Endothelial cell of umbilical vein (primary cell): ENCODE results near the gene NEK3. TPM values are rescaled to one million over a fixed set of nuclear protein-coding genes. Genes with fewer than 3 reads are reported as not detected.
"Not testable (repeated sequence)": the region's sequence is repeated elsewhere in the genome, so short reads cannot be mapped to it uniquely, and the experiment has no call there.

ENCODE experiments used
- BruUV-seq: library from RNA; stranded (reverse); fragments of 400-500 nt; replicated peaks from 2 replicates; lab custom pipeline; 2021; lab: Mats Ljungman, UMichigan
- CTCF ChIA-PET: fragments of 300-600, 350-600 bp; sonication (Branson Sonifier 250); formaldehyde crosslinking; loops from one replicate; lab custom pipeline; 2021; ENCODE audit warnings: antibody characterized with exemption, inconsistent platforms; lab: Charles Lee
- POLR2A ChIA-PET: fragments of 300-600, 350-600 bp; sonication (Branson Sonifier 250); formaldehyde crosslinking; loops from one replicate; lab custom pipeline; 2021; ENCODE audit warnings: antibody characterized with exemption, inconsistent platforms; lab: Charles Lee
- DNase-seq: peaks from one replicate; pipeline ENCODE4 v3.0.0-alpha.2; 2011; ENCODE audit warnings: low read depth, low spot score
- FAIRE-seq: peaks from 2 replicates; lab custom pipeline; 2011; peaks lifted over from hg19 to GRCh38; lab: Jason Lieb, UNC
- H2AFZ ChIP-seq: 2 replicates; pipeline ENCODE4 v1.6.0; 2012; ENCODE audit warnings: low read depth, low read length, control low read depth, inconsistent platforms
- H3K27ac ChIP-seq: 2 replicates; pipeline ENCODE4 v1.5.1; 2011; ENCODE audit warnings: low read depth, mild to moderate bottlenecking, control low read depth, low read length, moderate library complexity; ENCODE audit not compliant: insufficient read depth
- H3K27me3 ChIP-seq, 2 experiments: 2 replicates each; pipeline versions ENCODE4 v1.6.0 to v1.6.1; 2011; ENCODE audit warnings: low read length in 2 of 2, mixed read lengths in 1 of 2; ENCODE audit not compliant: control insufficient read depth in 2 of 2, insufficient read depth in 2 of 2
- H3K36me3 ChIP-seq, 2 experiments: 2 replicates in 1 of 2; 3 replicates in 1 of 2; pipeline ENCODE4 v1.5.1; 2011; ENCODE audit warnings: low read length in 2 of 2, mild to moderate bottlenecking in 1 of 2, moderate library complexity in 1 of 2; ENCODE audit not compliant: control insufficient read depth in 2 of 2, insufficient read depth in 2 of 2; ENCODE audit errors: extremely low read depth in 1 of 2
- H3K4me1 ChIP-seq: 3 replicates; pipeline ENCODE4 v1.5.1; 2011; ENCODE audit warnings: mild to moderate bottlenecking, low read length; ENCODE audit not compliant: control insufficient read depth, insufficient read depth; ENCODE audit errors: extremely low read depth
- H3K4me2 ChIP-seq: 2 replicates; pipeline ENCODE4 v1.6.1; 2011; ENCODE audit warnings: low read length, control low read depth, mixed read lengths; ENCODE audit not compliant: insufficient read depth
- H3K4me3 ChIP-seq, 3 experiments: fragments of 200-600 bp in 1 of 3; sonication (generic), shearing (Covaris generic) in 1 of 3; replicated peaks in 1 of 3; 2 replicates each; pipeline ENCODE4 v1.5.1; 2011 to 2016; ENCODE audit warnings: control low read depth in 3 of 3, low read length in 3 of 3, mild to moderate bottlenecking in 2 of 3, inconsistent platforms in 1 of 3, low read depth in 1 of 3, moderate library complexity in 1 of 3; ENCODE audit not compliant: insufficient read depth in 1 of 3
- H3K79me2 ChIP-seq: 2 replicates; pipeline ENCODE4 v1.6.0; 2012; ENCODE audit warnings: low read length, inconsistent platforms; ENCODE audit not compliant: control insufficient read depth, insufficient read depth
- H3K9ac ChIP-seq: replicated peaks from 2 replicates; pipeline ENCODE3; 2011; ENCODE audit warnings: low read length, control low read depth; ENCODE audit not compliant: insufficient read depth; ENCODE audit errors: extremely low read depth
- H3K9me1 ChIP-seq: replicated peaks from 3 replicates; pipeline ENCODE4 v1.6.0; 2011; ENCODE audit warnings: mild to moderate bottlenecking, low read length; ENCODE audit not compliant: control insufficient read depth, insufficient read depth; ENCODE audit errors: extremely low read depth
- H3K9me3 ChIP-seq: replicated peaks from 2 replicates; pipeline ENCODE4 v1.5.1; 2012; ENCODE audit warnings: low read length, inconsistent platforms; ENCODE audit not compliant: control insufficient read depth, insufficient read depth
- H4K20me1 ChIP-seq: replicated peaks from 2 replicates; pipeline ENCODE3; 2011; ENCODE audit warnings: mild to moderate bottlenecking, low read length; ENCODE audit not compliant: control insufficient read depth, insufficient read depth; ENCODE audit errors: extremely low read depth
- EZH2 ChIP-seq: IDR thresholded peaks from 2 replicates; pipeline ENCODE4 v1.6.1; 2012; ENCODE audit warnings: borderline replicate concordance, low read depth, mild to moderate bottlenecking, moderate library complexity, low read length, inconsistent platforms; ENCODE audit not compliant: severe bottlenecking
- FOS ChIP-seq: IDR thresholded peaks from 2 replicates; pipeline ENCODE4 v1.6.1; 2011; ENCODE audit warnings: mild to moderate bottlenecking, low read length, moderate library complexity, borderline replicate concordance; ENCODE audit not compliant: insufficient read depth
- GATA2 ChIP-seq: IDR thresholded peaks from 2 replicates; pipeline ENCODE4 v1.7.0; 2011; ENCODE audit warnings: low read depth, mild to moderate bottlenecking, moderate library complexity, mixed read lengths, low read length; ENCODE audit not compliant: insufficient read length, insufficient read depth
- JUN ChIP-seq: IDR thresholded peaks from 2 replicates; pipeline ENCODE4 v1.6.1; 2011; ENCODE audit warnings: borderline replicate concordance, low read depth; ENCODE audit not compliant: insufficient read length, insufficient read depth
- MYC ChIP-seq: IDR thresholded peaks from one replicate; pipeline ENCODE4 v1.6.1; 2011; ENCODE audit warnings: mild to moderate bottlenecking, low read depth, low read length
- dilution Hi-C: fragments of 300-500 bp; cut with MboI; formaldehyde crosslinking; loops from one replicate; pipeline ENCODE4 v1.15.0; 2019; ENCODE audit warnings: low sequenced_read_pairs; ENCODE audit not compliant: extremely low pct_ligation_motif_present
- intact Hi-C: fragments of 100-400 bp; cut with micrococcal nuclease; formaldehyde crosslinking; loops from one replicate; pipeline ENCODE4 v1.10.0; 2022
- polyA plus RNA-seq, 4 experiments: library from polyadenylated mRNA; depleted of rRNA in 3 of 4; stranded (reverse) in 3 of 4; unstranded in 1 of 4; fragments of >200 nt; gene quantifications; 2 replicates each; pipeline versions ENCODE4 v1.2.1 to v1.2.3, GENCODE V29; 2011 to 2012; ENCODE audit warnings: missing spikeins in 1 of 4
- total RNA-seq: library from RNA; stranded (reverse); gene quantifications from 2 replicates; pipeline ENCODE4 v1.2.3, GENCODE V29; 2021

Gene NEK3
- total and polyA plus RNA-seq, 2 donors (not counting 3 experiments of a cell fraction or from before 2014, with no cell fraction given): 10.3 to 13.8 TPM

GRCh38 chr13:52163878-52164277 lies 4.5 kb upstream of the NEK3 start:
- dilution Hi-C loops: not testable (repeated sequence)

GRCh38 chr13:52162279-52163101 lies 3.1 kb upstream of the NEK3 start:
- Histone ChIP-seq H3K4me2 (peak overlapping the region; percentile 79), H4K20me1 (no peaks in the 10 kb centered on the region), H3K27ac (peak overlapping the region; percentile 68), H2AFZ (no peak overlapping the region), H3K9ac (peak overlapping the region; percentile 57), H3K9me3 (no peaks in the 10 kb centered on the region), H3K4me1 (peaks cover 54% of the 10 kb centered on the region), H3K4me3 (peak overlapping the region in 1 of 3 experiments; percentile 19), H3K36me3 (no peaks in the 10 kb centered on the region), H3K9me1 (no peaks in the 10 kb centered on the region), H3K79me2 (peaks cover 2% of the 10 kb centered on the region), H3K27me3 (no peaks in the 10 kb centered on the region)
- BruUV-seq: no TSS peak
- POLR2A ChIA-PET: no interaction called here
- TF ChIP-seq GATA2 (peak; percentile 67), JUN (peak; percentile 86), MYC (no peak), FOS (peak; percentile 79), EZH2 (no peak)
- CTCF ChIA-PET: interaction anchor here (1.3 to 1.4 kb wide), 2 partner anchors 35 to 288 kb away, joined by 5 to 6 read pairs; partner anchors contain the start of gene VPS36
- FAIRE-seq: peak; percentile 92
- dilution Hi-C loops: no loop called here
- peak; percentile 94 for DNase-seq
- intact Hi-C loops: loop anchor here (1.0 to 2.0 kb wide), 2 partner anchors 18 to 32 kb away; no protein-coding TSS in a partner anchor

More at GRCh38 chr13:52163878-52164277, 4.5 kb upstream of the NEK3 start:
- POLR2A ChIA-PET, H3K4me2 ChIP-seq, H3K9ac ChIP-seq, H2AFZ ChIP-seq, H3K79me2 ChIP-seq, H3K27me3 ChIP-seq, H3K27ac ChIP-seq, BruUV-seq, H3K9me3 ChIP-seq, H3K4me3 ChIP-seq, H3K36me3 ChIP-seq, H4K20me1 ChIP-seq, H3K9me1 ChIP-seq: not testable (repeated sequence)
- CTCF ChIA-PET: interaction anchor here (2.2 kb wide), 1 partner anchor 10 kb away, joined by 10 read pairs; no protein-coding TSS in a partner anchor
- peak; percentile 19 for DNase-seq
- TF ChIP-seq FOS: peak; percentile 49
- peak; percentile 33 for FAIRE-seq
- intact Hi-C loops: loop anchor here (2.0 kb wide), 1 partner anchor 17 kb away; no protein-coding TSS in a partner anchor
- peaks cover 44% of the 10 kb centered on the region for H3K4me1 ChIP-seq
